PC-9 (cell line): ENCODE results near the gene XIRP2. TPM values are rescaled to one million over a fixed set of nuclear protein-coding genes. Genes with fewer than 3 reads are reported as not detected.

Experiments used
- BruUV-seq: library from RNA; stranded (reverse); fragments of 400-500 nt; replicated peaks from 2 replicates; lab custom pipeline; 2021; lab: Mats Ljungman, UMichigan
- CTCF ChIA-PET: fragments of 300-600 bp; sonication (Branson Sonifier 250); formaldehyde crosslinking; loops from one replicate; lab custom pipeline; 2022; ENCODE audit warnings: antibody characterized with exemption; lab: Charles Lee
- POLR2A ChIA-PET: fragments of 300-600 bp; sonication (Branson Sonifier 250); formaldehyde crosslinking; loops from one replicate; lab custom pipeline; 2022; ENCODE audit warnings: antibody characterized with exemption; ENCODE audit not compliant: unreplicated experiment; lab: Charles Lee
- DNase-seq, 2 experiments: peaks; one replicate each; pipeline versions ENCODE4 v3.0.0 to v3.0.0-alpha.2; 2015 to 2022; ENCODE audit warnings: mixed read lengths in 1 of 2
- H2AFZ ChIP-seq: fragments of 200-600 bp; sonication (generic); 2 replicates; pipeline ENCODE4 v1.8.1; 2017; ENCODE audit warnings: antibody characterized with exemption
- H3F3A ChIP-seq: fragments of 200-600 bp; sonication (generic); 2 replicates; pipeline ENCODE4 v1.8.1; 2017; ENCODE audit warnings: antibody characterized with exemption, mild to moderate bottlenecking, low read depth; ENCODE audit not compliant: insufficient read depth
- H3K27ac ChIP-seq: fragments of 200-600 bp; sonication (generic); 2 replicates; pipeline ENCODE4 v1.6.1; 2016; ENCODE audit warnings: mixed run types
- H3K27me3 ChIP-seq: fragments of 200-600 bp; sonication (generic); 2 replicates; pipeline ENCODE4 v1.6.1; 2016; ENCODE audit warnings: low read depth, mixed run types; ENCODE audit not compliant: insufficient read depth
- H3K36me3 ChIP-seq: fragments of 200-600 bp; sonication (generic); 2 replicates; pipeline ENCODE4 v1.6.1; 2016; ENCODE audit warnings: low read depth, mixed run types
- H3K4me1 ChIP-seq: fragments of 200-600 bp; sonication (generic); replicated peaks from 2 replicates; pipeline ENCODE4 v1.6.1; 2016; ENCODE audit warnings: mixed run types; ENCODE audit not compliant: insufficient read depth
- H3K4me2 ChIP-seq: fragments of 200-600 bp; sonication (generic); 2 replicates; pipeline ENCODE4 v1.6.1; 2017; ENCODE audit warnings: mixed run types
- H3K4me3 ChIP-seq: fragments of 200-600 bp; sonication (generic); 2 replicates; pipeline ENCODE4 v1.6.1; 2016; ENCODE audit warnings: mixed run types
- H3K79me2 ChIP-seq: fragments of 200-600 bp; sonication (generic); 2 replicates; pipeline ENCODE4 v1.6.1; 2017; ENCODE audit warnings: low read depth, mixed run types
- H3K9me2 ChIP-seq: fragments of 200-600 bp; sonication (generic); 2 replicates; pipeline ENCODE4 v1.8.1; 2017; ENCODE audit warnings: mild to moderate bottlenecking; ENCODE audit not compliant: insufficient read depth
- H3K9me3 ChIP-seq: fragments of 200-600 bp; sonication (generic); 2 replicates; pipeline ENCODE4 v1.8.1; 2016; ENCODE audit warnings: low read depth; ENCODE audit not compliant: insufficient read depth
- H4K20me1 ChIP-seq: fragments of 200-600 bp; sonication (generic); 2 replicates; pipeline ENCODE4 v1.8.1; 2017; ENCODE audit not compliant: insufficient read depth
- EZH2 ChIP-seq: fragments of 200-600 bp; sonication (generic); IDR thresholded peaks from 2 replicates; pipeline ENCODE4 v1.8.0; 2017; ENCODE audit warnings: antibody characterized with exemption, low read depth
- intact Hi-C: fragments of 100-400 bp; cut with micrococcal nuclease; formaldehyde crosslinking; loops from one replicate; pipeline ENCODE4 v1.10.0; 2022; ENCODE audit not compliant: unreplicated experiment
- total RNA-seq: library from RNA; stranded (reverse); gene quantifications from 2 replicates; pipeline ENCODE4 v1.2.3, GENCODE V29; 2021
- TF ChIP-seq, protein P1 (sequence below): fragments of 200-600 bp; sonication (generic); conservative IDR thresholded peaks from 2 replicates; pipeline ENCODE4 v1.6.1; 2017; ENCODE audit warnings: mixed run types, antibody characterized with exemption, mild to moderate bottlenecking, moderate library complexity

The XIRP2 gene
- total RNA-seq, 1 experiment from 2014 or later: not detected

DNA sequence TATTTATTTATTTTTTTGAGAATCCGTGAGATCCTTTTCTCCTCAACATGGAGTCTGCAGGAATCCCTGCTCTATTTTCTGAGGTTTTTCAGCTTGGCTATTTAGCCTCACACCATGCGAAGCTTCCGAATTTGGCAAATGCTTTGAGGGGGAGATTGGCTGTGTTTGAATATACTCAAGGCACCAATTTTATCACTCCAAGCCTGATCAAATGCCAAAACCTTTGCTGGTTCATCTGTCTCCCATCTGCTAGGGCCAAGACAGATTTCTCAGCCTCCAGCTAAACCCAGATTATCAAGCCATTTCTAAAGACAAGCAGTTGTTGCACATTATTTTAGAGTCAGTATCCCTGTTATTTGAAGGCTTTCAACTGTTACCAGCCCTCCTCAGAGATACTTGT, 295.7 kb downstream of the XIRP2 start:
- Histone ChIP-seq H3F3A (no peaks in the 10 kb centered on the region), H2AFZ (no peak overlapping the region), H3K4me2 (no peak overlapping the region), H3K4me1 (no peaks in the 10 kb centered on the region), H3K27me3 (no peaks in the 10 kb centered on the region), H3K36me3 (no peaks in the 10 kb centered on the region), H3K79me2 (no peaks in the 10 kb centered on the region), H3K27ac (no peak overlapping the region), H3K9me2 (no peaks in the 10 kb centered on the region), H4K20me1 (no peaks in the 10 kb centered on the region), H3K9me3 (no peaks in the 10 kb centered on the region), H3K4me3 (no peak overlapping the region)
- TF ChIP-seq, protein P1, sequence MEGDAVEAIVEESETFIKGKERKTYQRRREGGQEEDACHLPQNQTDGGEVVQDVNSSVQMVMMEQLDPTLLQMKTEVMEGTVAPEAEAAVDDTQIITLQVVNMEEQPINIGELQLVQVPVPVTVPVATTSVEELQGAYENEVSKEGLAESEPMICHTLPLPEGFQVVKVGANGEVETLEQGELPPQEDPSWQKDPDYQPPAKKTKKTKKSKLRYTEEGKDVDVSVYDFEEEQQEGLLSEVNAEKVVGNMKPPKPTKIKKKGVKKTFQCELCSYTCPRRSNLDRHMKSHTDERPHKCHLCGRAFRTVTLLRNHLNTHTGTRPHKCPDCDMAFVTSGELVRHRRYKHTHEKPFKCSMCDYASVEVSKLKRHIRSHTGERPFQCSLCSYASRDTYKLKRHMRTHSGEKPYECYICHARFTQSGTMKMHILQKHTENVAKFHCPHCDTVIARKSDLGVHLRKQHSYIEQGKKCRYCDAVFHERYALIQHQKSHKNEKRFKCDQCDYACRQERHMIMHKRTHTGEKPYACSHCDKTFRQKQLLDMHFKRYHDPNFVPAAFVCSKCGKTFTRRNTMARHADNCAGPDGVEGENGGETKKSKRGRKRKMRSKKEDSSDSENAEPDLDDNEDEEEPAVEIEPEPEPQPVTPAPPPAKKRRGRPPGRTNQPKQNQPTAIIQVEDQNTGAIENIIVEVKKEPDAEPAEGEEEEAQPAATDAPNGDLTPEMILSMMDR: no peak
- TF ChIP-seq EZH2: no peak
- no TSS peak for BruUV-seq
- no peak for DNase-seq
- POLR2A ChIA-PET: no interaction called here
- intact Hi-C loops: no loop called here
- CTCF ChIA-PET: no interaction called here

DNA sequence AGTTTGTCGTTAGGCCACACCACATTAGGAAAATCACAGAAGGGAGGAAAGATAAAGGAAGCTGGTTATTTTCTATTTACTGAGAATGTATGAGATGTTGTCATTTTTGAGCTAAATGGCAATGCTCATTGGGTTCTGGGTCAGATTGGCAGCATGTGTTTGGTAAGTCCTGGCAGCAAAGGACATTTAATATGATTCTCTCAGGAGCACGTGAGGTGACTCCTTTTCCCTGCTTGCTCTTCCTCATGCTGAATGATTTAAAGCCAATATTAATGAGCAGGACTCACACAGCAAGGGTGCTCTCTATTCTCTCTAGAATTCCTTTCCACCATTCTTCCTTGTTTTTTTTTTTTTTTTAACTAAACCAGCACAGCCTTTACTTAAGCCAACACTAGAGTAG, 298.2 kb downstream of the XIRP2 start:
- BruUV-seq: no TSS peak
- Histone ChIP-seq H3K9me3 (no peaks in the 10 kb centered on the region), H2AFZ (no peak overlapping the region), H3K36me3 (no peaks in the 10 kb centered on the region), H3K27me3 (no peaks in the 10 kb centered on the region), H3K4me1 (no peaks in the 10 kb centered on the region), H3K79me2 (no peaks in the 10 kb centered on the region), H3K4me3 (no peak overlapping the region), H4K20me1 (no peaks in the 10 kb centered on the region), H3K27ac (no peak overlapping the region), H3K9me2 (no peaks in the 10 kb centered on the region), H3F3A (no peaks in the 10 kb centered on the region), H3K4me2 (no peak overlapping the region)
- POLR2A ChIA-PET: no interaction called here
- CTCF ChIA-PET: no interaction called here
- TF ChIP-seq, protein P1: no peak
- no peak for TF ChIP-seq EZH2
- intact Hi-C loops: no loop called here
- DNase-seq: no peak

DNA sequence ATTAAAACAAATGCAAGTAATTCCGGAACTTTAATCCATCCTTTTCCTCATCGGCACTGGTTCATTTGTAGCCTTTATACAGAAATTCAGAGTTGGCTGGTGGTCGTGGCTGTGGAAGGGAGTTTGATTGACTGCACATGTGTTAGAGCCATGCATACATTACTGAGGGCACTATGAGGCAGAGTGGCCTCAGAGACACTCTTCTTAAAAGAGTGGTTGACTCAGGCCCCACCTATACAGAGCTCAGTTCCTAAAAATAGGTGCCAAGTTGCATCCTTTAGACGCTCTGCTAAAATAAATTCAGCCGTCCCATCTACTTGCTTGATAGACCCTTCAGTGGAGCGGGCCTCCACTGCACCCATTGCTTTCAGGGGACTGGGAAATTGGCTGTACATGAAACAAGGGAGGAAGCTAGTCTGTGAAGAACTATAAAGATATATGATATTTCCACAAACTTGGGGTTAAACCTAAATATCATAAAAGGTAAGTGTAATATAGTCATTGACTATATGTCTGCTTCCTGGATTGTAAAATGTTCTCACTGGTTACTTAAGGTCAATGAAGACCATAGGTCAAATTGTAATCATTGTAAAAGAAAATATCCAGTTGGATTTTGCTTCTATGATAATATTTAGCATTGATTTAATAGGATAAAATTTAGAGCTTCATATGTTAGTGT, 298.9 kb downstream of the XIRP2 start:
- Histone ChIP-seq H3K79me2 (no peaks in the 10 kb centered on the region), H3K27me3 (no peaks in the 10 kb centered on the region), H3K4me3 (no peak overlapping the region), H3K9me3 (no peaks in the 10 kb centered on the region), H4K20me1 (no peaks in the 10 kb centered on the region), H2AFZ (no peak overlapping the region), H3K4me2 (no peak overlapping the region), H3K36me3 (no peaks in the 10 kb centered on the region), H3F3A (no peaks in the 10 kb centered on the region), H3K27ac (no peak overlapping the region), H3K9me2 (no peaks in the 10 kb centered on the region), H3K4me1 (no peaks in the 10 kb centered on the region)
- ChIA-PET POLR2A (no interaction called here), CTCF (no interaction called here)
- intact Hi-C loops: no loop called here
- no TSS peak for BruUV-seq
- DNase-seq: no peak
- TF ChIP-seq, protein P1: no peak
